Gastroesophageal sphincter (tissue), 3 donors: ENCODE data around the gene ANXA2.

ENCODE experiments used
- POLR2AphosphoS5 ChIP-seq: sonication (generic); formaldehyde crosslinking; IDR thresholded peaks from one replicate; pipeline ENCODE4 v1.6.1; 2017; ENCODE audit warnings: antibody characterized with exemption
- TF ChIP-seq, protein P1 (sequence below), 4 experiments: fragments of 200-600 bp in 2 of 4; fragments of 450-650 bp in 2 of 4; sonication (generic) in 1 of 4; IDR thresholded peaks; one replicate each; pipeline ENCODE4 v1.5.1; 2017 to 2019; ENCODE audit warnings: antibody characterized with exemption in 4 of 4, mild to moderate bottlenecking in 2 of 4, moderate library complexity in 2 of 4

DNA sequence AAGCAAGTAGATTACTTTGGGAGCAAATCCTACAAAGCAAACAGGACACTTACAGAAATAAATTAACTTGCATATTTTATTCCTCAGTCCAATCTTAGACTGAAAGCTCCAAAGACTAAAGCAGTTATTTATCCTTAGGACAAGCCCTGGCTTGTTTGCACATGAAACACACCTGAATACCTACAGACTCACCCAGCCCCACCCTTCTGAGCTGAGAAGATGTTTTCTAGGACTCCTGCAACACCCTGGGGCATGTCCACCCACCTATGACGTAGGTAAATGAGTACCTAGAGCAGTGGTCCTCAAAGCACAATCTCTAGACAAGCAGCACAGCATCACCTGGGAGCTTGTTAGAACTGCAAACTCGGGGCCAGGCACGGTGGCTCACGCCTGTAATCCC is 80.8 kb downstream of the ANXA2 start:
- TF ChIP-seq, protein P1, sequence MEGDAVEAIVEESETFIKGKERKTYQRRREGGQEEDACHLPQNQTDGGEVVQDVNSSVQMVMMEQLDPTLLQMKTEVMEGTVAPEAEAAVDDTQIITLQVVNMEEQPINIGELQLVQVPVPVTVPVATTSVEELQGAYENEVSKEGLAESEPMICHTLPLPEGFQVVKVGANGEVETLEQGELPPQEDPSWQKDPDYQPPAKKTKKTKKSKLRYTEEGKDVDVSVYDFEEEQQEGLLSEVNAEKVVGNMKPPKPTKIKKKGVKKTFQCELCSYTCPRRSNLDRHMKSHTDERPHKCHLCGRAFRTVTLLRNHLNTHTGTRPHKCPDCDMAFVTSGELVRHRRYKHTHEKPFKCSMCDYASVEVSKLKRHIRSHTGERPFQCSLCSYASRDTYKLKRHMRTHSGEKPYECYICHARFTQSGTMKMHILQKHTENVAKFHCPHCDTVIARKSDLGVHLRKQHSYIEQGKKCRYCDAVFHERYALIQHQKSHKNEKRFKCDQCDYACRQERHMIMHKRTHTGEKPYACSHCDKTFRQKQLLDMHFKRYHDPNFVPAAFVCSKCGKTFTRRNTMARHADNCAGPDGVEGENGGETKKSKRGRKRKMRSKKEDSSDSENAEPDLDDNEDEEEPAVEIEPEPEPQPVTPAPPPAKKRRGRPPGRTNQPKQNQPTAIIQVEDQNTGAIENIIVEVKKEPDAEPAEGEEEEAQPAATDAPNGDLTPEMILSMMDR (IDR thresholded peaks at IDR 0.05) = no peak
- no peak for TF ChIP-seq POLR2AphosphoS5
